Naive thymus-derived CD8-positive, alpha-beta T cell (primary cell): ENCODE data around the gene LRRC55. TPM values are rescaled to one million over a fixed set of nuclear protein-coding genes. Genes with fewer than 3 reads are reported as not detected.

Source experiments
- ATAC-seq, 2 donors: fragments of 150-1000 bp; cut with Tn5 transposase in 1 of 2; sonication (Bioruptor Pico), chemical (Tn5 transposase) in 1 of 2; 1 replicate in 1 of 2; 2 replicates in 1 of 2; pipeline ENCODE4 v1.10.0; 2021; ENCODE audit warnings: mild to moderate bottlenecking in 2 of 2, moderate library complexity in 2 of 2
- POLR2A ChIA-PET: fragments of 350-600 bp; sonication (Branson Sonifier 250); formaldehyde crosslinking; loops from one replicate; lab custom pipeline; 2021; ENCODE audit warnings: antibody characterized with exemption; lab: Charles Lee
- DNase-seq, 10 donors: peaks; one replicate each; pipeline versions ENCODE4 v3.0.0 to v3.0.0-alpha.2; 2020 to 2022
- H3K27ac Mint-ChIP-seq, 10 donors: one replicate each; pipeline ENCODE4 v1.8.0; 2020 to 2022; ENCODE audit warnings: mild to moderate bottlenecking in 10 of 10, mixed read lengths in 10 of 10, moderate library complexity in 4 of 10, inconsistent platforms in 1 of 10
- H3K27me3 Mint-ChIP-seq, 5 donors: one replicate each; pipeline ENCODE4 v1.8.0; 2021 to 2022; ENCODE audit warnings: mixed read lengths in 5 of 5
- H3K36me3 Mint-ChIP-seq, 3 donors: one replicate each; pipeline ENCODE4 v1.8.0; 2020 to 2022; ENCODE audit warnings: mixed read lengths in 3 of 3, mild to moderate bottlenecking in 2 of 3, inconsistent platforms in 1 of 3
- H3K4me1 Mint-ChIP-seq, 4 donors: one replicate each; pipeline ENCODE4 v1.8.0; 2021 to 2022; ENCODE audit warnings: mixed read lengths in 4 of 4
- H3K4me3 Mint-ChIP-seq, 10 donors: one replicate each; pipeline ENCODE4 v1.8.0; 2020 to 2022; ENCODE audit warnings: mild to moderate bottlenecking in 10 of 10, mixed read lengths in 10 of 10, moderate library complexity in 6 of 10, inconsistent platforms in 1 of 10
- H3K9me3 Mint-ChIP-seq, 9 donors: one replicate each; pipeline ENCODE4 v1.8.0; 2020 to 2022; ENCODE audit warnings: mixed read lengths in 9 of 9, mild to moderate bottlenecking in 3 of 9, inconsistent platforms in 1 of 9, moderate library complexity in 1 of 9
- polyA plus RNA-seq, 3 donors: library from polyadenylated mRNA; unstranded; fragments of 300-500 nt; fragmentation: Illumina TruSeq; gene quantifications; one replicate each; pipeline ENCODE4 v1.2.3, GENCODE V29; 2021
- total RNA-seq, 8 experiments: library from RNA in 2 of 8; stranded (reverse) in 2 of 8; gene quantifications; one replicate each; pipeline ENCODE4 v1.2.3 and lab custom pipeline; 2021 to 2026

The LRRC55 gene, protein sequence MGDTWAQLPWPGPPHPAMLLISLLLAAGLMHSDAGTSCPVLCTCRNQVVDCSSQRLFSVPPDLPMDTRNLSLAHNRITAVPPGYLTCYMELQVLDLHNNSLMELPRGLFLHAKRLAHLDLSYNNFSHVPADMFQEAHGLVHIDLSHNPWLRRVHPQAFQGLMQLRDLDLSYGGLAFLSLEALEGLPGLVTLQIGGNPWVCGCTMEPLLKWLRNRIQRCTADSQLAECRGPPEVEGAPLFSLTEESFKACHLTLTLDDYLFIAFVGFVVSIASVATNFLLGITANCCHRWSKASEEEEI
- total RNA-seq (not detected), polyA plus RNA-seq (not detected), total RNA-seq (lab: John Stamatoyannopoulos, UW) (0 reads per million in 6 experiments)

- Mint-ChIP-seq H3K4me3 (no peak within 1 kb of the TSS), H3K9me3 (peaks cover 0 to 5% (median 0%) of the 10 kb centered on the region in 9 donors), H3K27me3 (peaks cover 21 to 55% (median 32%) of the 10 kb centered on the region in 5 donors), H3K27ac (peak within 1 kb of the TSS in 1 of 10 donors; percentile 49), H3K36me3 (no peaks in the 10 kb centered on the region), H3K4me1 (peaks cover 0 to 9% (median 6%) of the 10 kb centered on the region in 4 donors)
- ATAC-seq (no peak), DNase-seq (no peak)
- POLR2A ChIA-PET: no interaction called here
Observed at GRCh38 chr11:57181678-57182305, at the start of gene LRRC55. LRRC55 (plus strand) TSS chr11:57181953; CDS start chr11:57182023, 70 bp downstream.

- peaks cover 12 to 54% (median 15%) of the 10 kb centered on the region in 5 donors for H3K27me3 Mint-ChIP-seq
- ATAC-seq: no peak
- POLR2A ChIA-PET: no interaction called here
- no peaks in the 10 kb centered on the region for H3K4me1 Mint-ChIP-seq
- no peak overlapping the region for H3K4me3 Mint-ChIP-seq
- H3K36me3 Mint-ChIP-seq: no peaks in the 10 kb centered on the region
- H3K27ac Mint-ChIP-seq: no peak overlapping the region
- peaks cover 0 to 3% (median 0%) of the 10 kb centered on the region in 9 donors for H3K9me3 Mint-ChIP-seq
- DNase-seq: no peak
Observed at GRCh38 chr11:57133366-57134038, 48.3 kb upstream of the LRRC55 start.

GRCh38 chr11:57134284-57134683 is 47.5 kb upstream of the LRRC55 start:
- no peaks in the 10 kb centered on the region for H3K36me3 Mint-ChIP-seq
- no peaks in the 10 kb centered on the region for H3K4me1 Mint-ChIP-seq
- H3K9me3 Mint-ChIP-seq: peaks cover 0 to 3% (median 0%) of the 10 kb centered on the region in 9 donors
- no peak overlapping the region for H3K4me3 Mint-ChIP-seq
- H3K27me3 Mint-ChIP-seq: peaks cover 10 to 52% (median 16%) of the 10 kb centered on the region in 5 donors
- no peak overlapping the region for H3K27ac Mint-ChIP-seq
- DNase-seq (no peak), ATAC-seq (no peak)
- POLR2A ChIA-PET: no interaction called here

GRCh38 chr11:57135020-57135751 is 46.6 kb upstream of the LRRC55 start:
- no peak for DNase-seq
- POLR2A ChIA-PET: no interaction called here
- peaks cover 0 to 3% (median 0%) of the 10 kb centered on the region in 9 donors for H3K9me3 Mint-ChIP-seq
- no peaks in the 10 kb centered on the region for H3K36me3 Mint-ChIP-seq
- H3K4me1 Mint-ChIP-seq: no peaks in the 10 kb centered on the region
- ATAC-seq: no peak
- H3K4me3 Mint-ChIP-seq: no peak overlapping the region
- no peak overlapping the region for H3K27ac Mint-ChIP-seq
- peaks cover 6 to 43% (median 14%) of the 10 kb centered on the region in 5 donors for H3K27me3 Mint-ChIP-seq

DNA sequence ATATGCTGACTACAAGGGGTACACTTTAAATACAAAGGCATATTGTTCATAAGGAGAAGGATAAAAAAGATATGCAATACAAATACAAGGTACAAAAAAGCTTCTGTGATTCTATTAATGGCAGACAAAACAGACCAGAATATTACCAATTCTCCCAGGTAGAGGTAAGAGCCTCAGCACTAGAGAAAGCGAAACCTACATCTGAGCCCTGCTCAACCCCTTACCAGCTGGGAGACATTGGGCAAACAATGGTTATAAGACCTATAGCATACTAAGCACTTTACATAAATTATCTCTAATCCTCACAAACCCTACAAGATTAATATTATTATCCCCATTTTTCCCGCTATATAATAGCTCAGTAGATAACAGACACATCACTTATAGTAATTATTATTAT is 41.2 kb upstream of the LRRC55 start:
- Mint-ChIP-seq H3K36me3 (no peaks in the 10 kb centered on the region), H3K4me3 (no peak overlapping the region), H3K27ac (no peak overlapping the region), H3K27me3 (peaks cover 0 to 30% (median 16%) of the 10 kb centered on the region in 5 donors), H3K4me1 (no peaks in the 10 kb centered on the region), H3K9me3 (no peaks in the 10 kb centered on the region)
- POLR2A ChIA-PET: no interaction called here
- DNase-seq (no peak), ATAC-seq (no peak)

DNA sequence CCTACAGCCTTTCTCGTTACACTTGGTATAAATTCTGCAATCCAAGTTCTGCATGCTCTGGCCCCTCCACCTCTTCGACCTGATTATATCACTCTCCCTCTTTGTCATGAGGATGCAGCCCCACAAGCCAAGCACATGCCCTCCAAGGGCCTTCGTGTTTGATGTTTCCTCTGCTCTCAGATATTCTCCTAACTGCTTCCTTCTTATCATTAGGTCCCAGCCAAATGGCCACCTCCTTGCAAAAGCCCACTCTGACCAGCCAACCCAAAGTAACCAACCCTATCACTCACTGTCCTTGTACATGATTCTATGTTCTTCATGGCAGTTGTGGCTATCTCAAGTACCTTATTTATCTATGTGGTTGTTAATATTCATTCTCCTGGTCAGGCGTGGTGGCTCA is 38.3 kb upstream of the LRRC55 start:
- POLR2A ChIA-PET: no interaction called here
- Mint-ChIP-seq H3K9me3 (no peaks in the 10 kb centered on the region), H3K36me3 (no peaks in the 10 kb centered on the region), H3K4me1 (no peaks in the 10 kb centered on the region), H3K27ac (no peak overlapping the region), H3K4me3 (no peak overlapping the region), H3K27me3 (peaks cover 0 to 44% (median 29%) of the 10 kb centered on the region in 5 donors)
- ATAC-seq: no peak
- DNase-seq: no peak

- H3K27ac Mint-ChIP-seq: no peak overlapping the region
- no peak overlapping the region for H3K4me3 Mint-ChIP-seq
- ATAC-seq: no peak
- H3K27me3 Mint-ChIP-seq: peaks cover under 1 to 51% (median 33%) of the 10 kb centered on the region in 5 donors
- no peaks in the 10 kb centered on the region for H3K4me1 Mint-ChIP-seq
- no peaks in the 10 kb centered on the region for H3K36me3 Mint-ChIP-seq
- POLR2A ChIA-PET: no interaction called here
- no peak for DNase-seq
- H3K9me3 Mint-ChIP-seq: no peaks in the 10 kb centered on the region
Observed at GRCh38 chr11:57144075-57144474, 37.7 kb upstream of the LRRC55 start.

GRCh38 chr11:57144531-57145320 is 37.0 kb upstream of the LRRC55 start:
- peaks cover 1 to 52% (median 33%) of the 10 kb centered on the region in 5 donors for H3K27me3 Mint-ChIP-seq
- ATAC-seq (no peak), DNase-seq (no peak)
- H3K36me3 Mint-ChIP-seq: no peaks in the 10 kb centered on the region
- no peak overlapping the region for H3K4me3 Mint-ChIP-seq
- H3K27ac Mint-ChIP-seq: no peak overlapping the region
- H3K4me1 Mint-ChIP-seq: no peaks in the 10 kb centered on the region
- no peaks in the 10 kb centered on the region for H3K9me3 Mint-ChIP-seq
- POLR2A ChIA-PET: no interaction called here

- Mint-ChIP-seq H3K4me3 (no peak overlapping the region), H3K27ac (no peak overlapping the region), H3K27me3 (peaks cover 1 to 52% (median 37%) of the 10 kb centered on the region in 5 donors), H3K9me3 (no peaks in the 10 kb centered on the region), H3K36me3 (no peaks in the 10 kb centered on the region), H3K4me1 (no peaks in the 10 kb centered on the region)
- ATAC-seq (no peak), DNase-seq (no peak)
- POLR2A ChIA-PET: no interaction called here
Observed at GRCh38 chr11:57146301-57146700, 35.5 kb upstream of the LRRC55 start.

GRCh38 chr11:57148621-57149020 is 33.1 kb upstream of the LRRC55 start:
- no peaks in the 10 kb centered on the region for H3K4me1 Mint-ChIP-seq
- H3K9me3 Mint-ChIP-seq: no peaks in the 10 kb centered on the region
- POLR2A ChIA-PET: no interaction called here
- no peaks in the 10 kb centered on the region for H3K36me3 Mint-ChIP-seq
- DNase-seq: no peak
- no peak overlapping the region for H3K4me3 Mint-ChIP-seq
- peaks cover 1 to 52% (median 40%) of the 10 kb centered on the region in 5 donors for H3K27me3 Mint-ChIP-seq
- no peak for ATAC-seq
- H3K27ac Mint-ChIP-seq: no peak overlapping the region

DNA sequence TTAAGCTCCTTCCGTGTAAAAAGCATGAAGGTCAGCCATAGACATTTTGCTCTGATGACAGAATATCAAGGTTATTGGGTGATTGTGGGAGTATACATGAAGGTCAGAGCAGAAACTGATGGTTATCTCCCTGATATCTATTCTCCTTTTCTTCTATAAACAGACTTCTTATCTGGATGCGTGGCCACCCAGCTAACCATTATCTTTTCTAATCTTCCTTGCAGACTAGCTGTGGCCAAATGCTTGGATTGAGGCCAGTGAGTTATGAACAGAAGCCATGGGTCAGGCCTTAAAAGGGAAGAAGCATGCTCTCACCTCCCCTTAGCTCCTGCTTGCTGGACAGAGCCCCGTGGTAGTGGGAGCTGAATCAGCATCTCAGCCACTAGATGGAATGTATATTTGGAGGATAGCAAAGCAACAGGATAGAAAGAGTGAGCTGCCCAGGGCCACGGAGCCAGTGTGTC is 31.3 kb upstream of the LRRC55 start:
- DNase-seq (no peak), ATAC-seq (no peak)
- Mint-ChIP-seq H3K4me1 (no peaks in the 10 kb centered on the region), H3K27ac (no peak overlapping the region), H3K27me3 (peaks cover 12 to 47% (median 38%) of the 10 kb centered on the region in 5 donors), H3K4me3 (no peak overlapping the region), H3K36me3 (no peaks in the 10 kb centered on the region), H3K9me3 (peaks cover 0 to 2% (median 0%) of the 10 kb centered on the region in 9 donors)
- POLR2A ChIA-PET: no interaction called here

DNA sequence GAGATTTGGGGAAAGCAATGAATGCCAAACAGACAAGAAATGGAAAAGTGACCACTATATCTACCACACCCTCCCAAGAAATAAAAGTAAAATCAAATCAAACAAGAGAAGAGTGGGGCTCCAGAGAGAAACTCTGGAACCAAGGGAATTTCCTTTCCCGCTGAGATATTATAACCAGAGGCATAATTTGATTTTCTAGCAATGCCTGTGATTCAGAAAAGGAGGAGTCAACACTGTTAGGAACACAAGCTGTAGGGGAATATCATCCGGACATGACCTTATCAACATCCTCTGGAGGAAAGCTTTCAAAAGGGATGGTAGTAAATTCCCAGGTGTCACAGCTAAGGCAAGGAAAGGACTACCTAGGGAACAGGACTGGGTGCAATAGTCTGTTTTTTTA is 29.6 kb upstream of the LRRC55 start:
- ATAC-seq: no peak
- Mint-ChIP-seq H3K4me1 (no peaks in the 10 kb centered on the region), H3K36me3 (no peaks in the 10 kb centered on the region), H3K4me3 (no peak overlapping the region), H3K27me3 (peaks cover 17 to 51% (median 41%) of the 10 kb centered on the region in 5 donors), H3K9me3 (peaks cover 0 to 2% (median 0%) of the 10 kb centered on the region in 9 donors), H3K27ac (no peak overlapping the region)
- DNase-seq: no peak
- POLR2A ChIA-PET: no interaction called here
